Suprapubic skin (tissue), 4 donors: ENCODE data around the gene GALNT6.

ENCODE experiments used
- CTCF ChIP-seq, 2 donors: fragments of 200-600 bp in 1 of 2; fragments of 450-650 bp in 1 of 2; sonication (generic) in 1 of 2; IDR thresholded peaks; one replicate each; pipeline ENCODE4 v1.5.1; 2016 to 2019; ENCODE audit warnings: antibody characterized with exemption in 2 of 2, mild to moderate bottlenecking in 1 of 2, moderate library complexity in 1 of 2
- EP300 ChIP-seq: sonication (generic); formaldehyde crosslinking; IDR thresholded peaks from one replicate; pipeline ENCODE4 v1.6.1; 2017; ENCODE audit warnings: antibody characterized with exemption
- POLR2A ChIP-seq, 2 donors: fragments of 450-650 bp; IDR thresholded peaks; one replicate each; pipeline ENCODE4 v1.6.1; 2017; ENCODE audit warnings: antibody characterized with exemption in 2 of 2, mild to moderate bottlenecking in 2 of 2, moderate library complexity in 2 of 2
- POLR2AphosphoS5 ChIP-seq, 3 donors: sonication (generic); formaldehyde crosslinking; IDR thresholded peaks; one replicate each; pipeline ENCODE4 v1.6.1; 2017; ENCODE audit warnings: antibody characterized with exemption in 3 of 3

- TF ChIP-seq POLR2A (IDR thresholded peaks at IDR 0.05) (no peak), CTCF (IDR thresholded peaks at IDR 0.05) (no peak), POLR2AphosphoS5 (IDR thresholded peaks at IDR 0.05) (no peak), EP300 (no peak)
Observed at GRCh38 chr12:51362307-51362706, 28.9 kb downstream of the GALNT6 start.
